Endodermal cell (in vitro differentiated cells): ENCODE measurements around the gene HSPA2. TPM values are rescaled to one million over a fixed set of nuclear protein-coding genes. Genes with fewer than 3 reads are reported as not detected.
"Not testable (repeated sequence)": the region's sequence is repeated elsewhere in the genome, so short reads cannot be mapped to it uniquely, and the experiment has no call there.

ENCODE experiments used
- DNase-seq: peaks from one replicate; pipeline ENCODE4 v3.0.0-alpha.2; 2017
- H3K27ac ChIP-seq: 2 replicates; pipeline ENCODE4 v1.5.1; 2013; ENCODE audit warnings: mild to moderate bottlenecking, low read depth, low read length, moderate library complexity
- H3K27me3 ChIP-seq: 2 replicates; pipeline ENCODE4 v1.6.1; 2013; ENCODE audit warnings: mild to moderate bottlenecking, low read length, moderate library complexity; ENCODE audit not compliant: insufficient read depth, control insufficient read depth, poor library complexity, severe bottlenecking
- H3K36me3 ChIP-seq: 2 replicates; pipeline ENCODE4 v1.7.0; 2013; ENCODE audit warnings: mild to moderate bottlenecking, low read length, moderate library complexity; ENCODE audit not compliant: control insufficient read depth, insufficient read depth
- H3K4me1 ChIP-seq: one replicate; pipeline ENCODE4 v1.7.0; 2013; ENCODE audit warnings: low read length; ENCODE audit not compliant: control insufficient read depth, insufficient read depth
- H3K4me3 ChIP-seq: 2 replicates; pipeline ENCODE4 v1.5.1; 2013; ENCODE audit warnings: mild to moderate bottlenecking, low read length, moderate library complexity
- H3K9ac ChIP-seq: 2 replicates; pipeline ENCODE4 v1.6.1; 2013; ENCODE audit warnings: mild to moderate bottlenecking, low read length, moderate library complexity; ENCODE audit not compliant: poor library complexity, severe bottlenecking; ENCODE audit errors: extremely low read depth
- H3K9me3 ChIP-seq: 2 replicates; pipeline ENCODE4 v1.6.1; 2013; ENCODE audit warnings: mild to moderate bottlenecking, low read length, moderate library complexity; ENCODE audit not compliant: control insufficient read depth
- H3K27ac Mint-ChIP-seq: 2 replicates; pipeline ENCODE4 v1.8.0; 2020; ENCODE audit warnings: mixed read lengths
- H3K27me3 Mint-ChIP-seq: 2 replicates; pipeline ENCODE4 v1.8.0; 2021; ENCODE audit warnings: mild to moderate bottlenecking, mixed read lengths; ENCODE audit not compliant: insufficient read depth
- H3K36me3 Mint-ChIP-seq: 2 replicates; pipeline ENCODE4 v1.8.0; 2020; ENCODE audit warnings: low read depth, mixed read lengths
- H3K4me1 Mint-ChIP-seq: 2 replicates; pipeline ENCODE4 v1.8.0; 2020; ENCODE audit warnings: mixed read lengths
- H3K4me3 Mint-ChIP-seq: 2 replicates; pipeline ENCODE4 v1.8.0; 2020; ENCODE audit warnings: mild to moderate bottlenecking, moderate library complexity, mixed read lengths
- H3K9me3 Mint-ChIP-seq: 2 replicates; pipeline ENCODE4 v1.8.0; 2020; ENCODE audit warnings: mild to moderate bottlenecking, mixed read lengths
- WGBS, 2 experiments: methylation state at CpG; one replicate each; pipeline versions ENCODE4 v1.1.5 to v1.1.7; 2013; ENCODE audit warnings: missing lambda C conversion rate in 2 of 2, mixed read lengths in 1 of 2; ENCODE audit not compliant: insufficient coverage in 1 of 2, insufficient read length in 1 of 2; 5-methylcytosine and 5-hydroxymethylcytosine counted together
- total RNA-seq, 2 donors: library from RNA; stranded (reverse); fragmentation: NEBNext Ultra II Directional in 1 of 2; extraction: Animal tissue kit (Norgen Biotek cat#: 25700) in 1 of 2; gene quantifications; 2 replicates in 1 of 2; 3 replicates in 1 of 2; pipeline ENCODE4 v1.2.1, GENCODE V29; 2021
- TF ChIP-seq, protein P1 (sequence below): fragments of 200-600 bp; sonication (generic); conservative IDR thresholded peaks from 2 replicates; pipeline ENCODE4 v1.5.0; 2021; ENCODE audit warnings: antibody characterized with exemption, mild to moderate bottlenecking

The HSPA2 gene
- total RNA-seq, 2 donors from 2014 or later, result 7.9 to 12.9 TPM

DNA sequence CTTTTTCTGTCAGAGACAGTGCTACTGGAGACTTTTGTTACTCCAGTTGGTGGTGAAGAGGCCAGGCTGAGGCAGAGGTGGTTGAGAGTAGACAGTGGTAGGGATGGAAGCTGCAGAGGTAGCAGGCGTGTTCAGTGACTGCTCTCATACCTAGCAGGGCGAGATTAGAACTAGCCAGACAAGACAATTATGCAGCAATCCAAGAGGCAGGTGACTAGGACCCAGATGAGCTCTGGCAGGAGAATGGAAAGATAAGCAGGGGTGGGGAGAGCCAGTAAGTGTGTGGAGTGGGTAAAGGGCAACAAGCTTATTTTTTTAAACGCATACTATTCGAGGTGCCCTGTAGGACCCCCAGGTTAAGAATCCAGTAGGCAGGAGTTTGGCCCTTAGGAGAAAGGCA, 14.0 kb downstream of the HSPA2 start:
- WGBS, 2 experiments, result 75 to 90% methylated on average over 4 of the region's 4 CpGs
- DNase-seq, result no peak
- Mint-ChIP-seq H3K4me3 (no peak overlapping the region), H3K4me1 (peaks cover 7% of the 10 kb centered on the region), H3K36me3 (no peaks in the 10 kb centered on the region), H3K27me3 (peaks cover 15% of the 10 kb centered on the region), H3K9me3 (no peaks in the 10 kb centered on the region), H3K27ac (no peak overlapping the region)
- Histone ChIP-seq H3K9me3 (no peaks in the 10 kb centered on the region), H3K4me1 (no peaks in the 10 kb centered on the region), H3K4me3 (no peak overlapping the region), H3K9ac (no peak overlapping the region), H3K27me3 (peaks cover 23% of the 10 kb centered on the region), H3K27ac (no peak overlapping the region), H3K36me3 (no peaks in the 10 kb centered on the region)
- TF ChIP-seq, protein P1, sequence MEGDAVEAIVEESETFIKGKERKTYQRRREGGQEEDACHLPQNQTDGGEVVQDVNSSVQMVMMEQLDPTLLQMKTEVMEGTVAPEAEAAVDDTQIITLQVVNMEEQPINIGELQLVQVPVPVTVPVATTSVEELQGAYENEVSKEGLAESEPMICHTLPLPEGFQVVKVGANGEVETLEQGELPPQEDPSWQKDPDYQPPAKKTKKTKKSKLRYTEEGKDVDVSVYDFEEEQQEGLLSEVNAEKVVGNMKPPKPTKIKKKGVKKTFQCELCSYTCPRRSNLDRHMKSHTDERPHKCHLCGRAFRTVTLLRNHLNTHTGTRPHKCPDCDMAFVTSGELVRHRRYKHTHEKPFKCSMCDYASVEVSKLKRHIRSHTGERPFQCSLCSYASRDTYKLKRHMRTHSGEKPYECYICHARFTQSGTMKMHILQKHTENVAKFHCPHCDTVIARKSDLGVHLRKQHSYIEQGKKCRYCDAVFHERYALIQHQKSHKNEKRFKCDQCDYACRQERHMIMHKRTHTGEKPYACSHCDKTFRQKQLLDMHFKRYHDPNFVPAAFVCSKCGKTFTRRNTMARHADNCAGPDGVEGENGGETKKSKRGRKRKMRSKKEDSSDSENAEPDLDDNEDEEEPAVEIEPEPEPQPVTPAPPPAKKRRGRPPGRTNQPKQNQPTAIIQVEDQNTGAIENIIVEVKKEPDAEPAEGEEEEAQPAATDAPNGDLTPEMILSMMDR, result no peak

DNA sequence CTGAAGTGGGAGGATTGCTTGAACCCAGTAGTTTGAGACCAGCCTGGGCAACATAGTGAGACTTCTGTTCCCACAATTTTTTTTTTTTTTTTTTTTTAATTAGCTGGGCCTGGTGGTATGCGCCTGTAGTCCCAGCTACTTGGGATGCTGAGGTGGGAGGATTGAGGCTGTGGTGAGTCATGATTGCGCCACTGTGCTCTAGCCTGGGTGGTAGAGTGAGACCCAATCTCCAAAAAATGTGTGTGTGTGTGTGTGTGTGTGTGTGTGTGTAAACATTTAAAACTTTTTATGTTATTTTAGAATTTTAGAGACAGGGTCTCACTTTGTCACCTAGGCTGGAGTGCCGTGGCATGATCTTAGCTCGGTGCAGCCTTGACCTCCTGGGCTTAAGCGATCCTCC, 16.0 kb downstream of the HSPA2 start:
- no peaks in the 10 kb centered on the region for H3K4me1 ChIP-seq
- DNase-seq, result no peak
- H3K27me3 ChIP-seq, result peaks cover 3% of the 10 kb centered on the region
- H3K9me3 ChIP-seq, result no peaks in the 10 kb centered on the region
- no peak overlapping the region for H3K9ac ChIP-seq
- Mint-ChIP-seq H3K27ac (no peak overlapping the region), H3K4me1 (peaks cover 9% of the 10 kb centered on the region), H3K9me3 (no peaks in the 10 kb centered on the region), H3K4me3 (no peak overlapping the region), H3K27me3 (no peaks in the 10 kb centered on the region), H3K36me3 (no peaks in the 10 kb centered on the region)
- 93% methylated on average over 5 of the region's 5 CpGs; no CpG with 5 or more reads in 1 of the 2 experiments for WGBS, 2 experiments
- H3K27ac ChIP-seq, result no peak overlapping the region
- TF ChIP-seq, protein P1, result no peak
- H3K36me3 ChIP-seq, result no peaks in the 10 kb centered on the region
- H3K4me3 ChIP-seq, result no peak overlapping the region

- H3K4me3 Mint-ChIP-seq, H3K36me3 ChIP-seq, DNase-seq, H3K27me3 ChIP-seq, H3K4me1 ChIP-seq, H3K27ac Mint-ChIP-seq, H3K36me3 Mint-ChIP-seq, H3K9me3 Mint-ChIP-seq, H3K27me3 Mint-ChIP-seq, H3K9ac ChIP-seq, H3K27ac ChIP-seq, H3K4me1 Mint-ChIP-seq, H3K9me3 ChIP-seq, H3K4me3 ChIP-seq: not testable (repeated sequence)
- WGBS, 2 experiments, result 86 to 90% methylated on average over 2 of the region's 2 CpGs
Observed at GRCh38 chr14:64558216-64558615, 17.7 kb downstream of the HSPA2 start.

DNA sequence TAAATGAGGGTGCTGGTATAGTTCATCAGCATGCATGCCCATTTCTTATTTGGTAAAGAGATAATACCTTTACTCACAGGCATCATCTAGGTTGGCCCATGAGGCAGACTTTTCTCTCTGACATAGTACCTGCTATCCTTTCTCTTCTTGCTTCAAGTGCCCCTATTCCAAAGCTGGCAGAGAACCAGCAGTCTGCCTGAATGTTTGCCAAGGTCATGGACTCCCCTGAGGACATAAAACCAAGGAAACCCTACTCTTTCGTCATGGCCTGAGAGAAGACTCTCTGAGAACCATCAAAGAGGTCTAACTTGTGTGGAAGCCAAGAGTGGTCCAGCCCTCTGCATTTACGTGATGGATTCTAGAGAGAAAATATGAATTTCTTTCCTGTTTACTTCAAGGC, 21.1 kb downstream of the HSPA2 start:
- TF ChIP-seq, protein P1, result no peak
- no peak overlapping the region for H3K4me3 Mint-ChIP-seq
- peaks cover 11% of the 10 kb centered on the region for H3K4me1 Mint-ChIP-seq
- Histone ChIP-seq H3K27ac (no peak overlapping the region), H3K9me3 (no peaks in the 10 kb centered on the region), H3K4me1 (no peaks in the 10 kb centered on the region), H3K36me3 (no peaks in the 10 kb centered on the region), H3K9ac (no peak overlapping the region), H3K4me3 (no peak overlapping the region), H3K27me3 (no peaks in the 10 kb centered on the region)
- no peak for DNase-seq
- no peak overlapping the region for H3K27ac Mint-ChIP-seq
- no peaks in the 10 kb centered on the region for H3K36me3 Mint-ChIP-seq
- H3K27me3 Mint-ChIP-seq, result no peaks in the 10 kb centered on the region
- 95 to 100% methylated on average over 1 to 2 of the region's 2 CpGs for WGBS, 2 experiments
- H3K9me3 Mint-ChIP-seq, result no peaks in the 10 kb centered on the region
